OCI-LY3 (cell line): ENCODE results near the gene SLC1A6.

ENCODE experiments used
- CTCF ChIP-seq: fragments of 200-600, 300-600 bp; sonication (generic); IDR thresholded peaks from 2 replicates; pipeline ENCODE4 v1.5.1; 2014; ENCODE audit warnings: antibody characterized with exemption, low read length, low read depth
- EZH2phosphoT487 ChIP-seq: fragments of 200-600 bp; shearing (Covaris generic); IDR thresholded peaks from 2 replicates; pipeline ENCODE4 v1.6.1; 2018; ENCODE audit warnings: antibody characterized with exemption, mixed run types, low read depth

GRCh38 chr19:14968247-14968646 lies 11.4 kb downstream of the SLC1A6 start:
- no peak for TF ChIP-seq EZH2phosphoT487
- no peak for TF ChIP-seq CTCF
